NCI-H2081 treated with DMSO at 0.1 percent for 48 hours (cell line): Measurements from ENCODE around the gene MIPEP.

Experiments used
- DNase-seq: peaks from one replicate; lab custom pipeline; 2025; lab: John Stamatoyannopoulos, UW

Gene MIPEP

DNA sequence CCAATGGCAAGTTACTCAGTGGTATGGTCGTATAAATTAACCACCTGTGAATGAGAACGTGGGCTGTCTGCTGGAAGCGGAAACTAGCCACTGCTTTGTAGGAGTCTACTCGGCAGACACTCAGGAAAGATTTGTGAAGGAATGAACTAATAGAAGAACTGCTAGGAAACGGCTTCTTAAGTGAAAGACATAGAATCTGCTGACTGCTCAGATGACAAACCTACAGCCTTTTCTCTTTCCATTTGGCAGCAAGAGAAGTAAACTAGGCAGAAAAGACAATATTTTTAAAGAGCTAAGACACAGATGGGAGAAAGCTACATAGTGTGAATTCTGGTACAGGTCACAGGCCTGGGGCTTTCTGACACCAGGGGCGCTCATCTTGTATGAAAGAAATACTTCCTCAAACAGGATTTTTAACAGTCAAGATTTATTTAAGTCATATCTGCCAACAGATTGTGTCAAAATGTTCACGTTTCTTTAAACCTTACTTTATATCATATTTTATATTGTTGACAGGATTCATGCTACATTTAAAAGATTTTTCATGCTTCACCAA lies 78.4 kb downstream of the MIPEP start:
- DNase-seq: no peak

DNA sequence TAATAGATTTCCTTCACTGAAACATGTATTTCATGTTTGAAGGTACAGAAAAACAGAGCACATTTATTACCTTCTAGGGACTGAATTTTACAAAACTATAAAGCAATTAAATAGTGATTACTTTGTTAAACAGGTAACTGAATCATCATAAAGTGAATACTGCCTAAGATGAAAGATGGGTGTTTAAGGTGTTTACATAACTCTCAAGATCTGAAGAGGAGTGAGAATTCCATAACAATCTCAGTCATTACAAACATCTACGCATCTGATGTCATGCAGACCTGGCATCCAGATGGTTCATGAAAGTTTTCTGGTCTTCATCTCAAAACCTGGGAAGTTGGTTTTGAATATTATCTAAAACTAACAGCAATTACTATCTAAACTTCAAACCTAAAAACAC lies 80.4 kb downstream of the MIPEP start:
- no peak for DNase-seq

DNA sequence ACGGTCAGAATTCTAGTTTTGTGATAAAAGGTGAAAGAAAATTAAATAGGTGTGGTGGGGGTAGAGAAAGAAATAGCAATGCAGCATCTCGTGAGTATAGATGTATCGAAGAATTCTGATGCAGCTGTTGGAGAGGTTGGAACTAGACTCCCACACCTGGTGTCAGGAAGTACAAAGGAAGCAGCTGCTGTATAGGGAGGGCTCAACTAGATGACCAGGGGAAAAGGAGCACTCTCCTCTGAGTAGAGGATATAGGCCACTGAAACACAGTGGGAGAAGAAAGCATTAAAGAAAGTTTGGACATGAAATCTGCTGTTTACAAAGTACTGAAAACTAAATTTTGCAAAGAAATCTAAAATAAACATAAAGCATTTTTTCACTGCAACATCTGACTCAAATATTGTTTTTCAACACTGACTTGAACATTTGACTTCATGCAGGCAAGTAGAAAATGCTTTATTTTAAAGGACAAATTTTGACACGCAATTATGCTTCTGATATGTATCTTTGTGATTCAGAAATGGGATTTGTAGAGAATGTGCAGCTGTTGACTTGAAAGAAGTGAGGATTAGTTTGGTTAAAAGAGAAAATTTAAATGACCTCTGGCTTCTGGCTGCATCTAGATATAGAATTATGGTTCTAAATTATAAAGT lies 82.2 kb downstream of the MIPEP start:
- no peak for DNase-seq

DNA sequence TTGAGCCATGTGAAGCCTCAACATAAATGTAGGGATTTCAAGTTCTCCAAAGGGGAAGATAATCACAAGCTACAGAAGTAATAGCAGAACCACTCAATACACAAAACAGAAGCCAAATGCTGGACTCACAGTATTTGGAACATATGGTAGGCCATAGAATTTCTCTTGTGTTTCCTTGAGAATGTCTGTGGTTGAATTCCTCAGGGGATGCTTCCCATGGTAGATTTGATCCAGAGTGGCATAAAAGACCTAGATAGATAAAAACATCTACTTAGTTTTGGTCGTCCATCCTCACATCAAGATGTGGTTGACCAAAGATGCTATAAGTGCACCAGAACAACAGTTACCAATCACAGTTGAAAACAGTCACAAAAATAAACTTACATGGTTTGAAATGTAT lies 83.4 kb downstream of the MIPEP start:
- no peak for DNase-seq

DNA sequence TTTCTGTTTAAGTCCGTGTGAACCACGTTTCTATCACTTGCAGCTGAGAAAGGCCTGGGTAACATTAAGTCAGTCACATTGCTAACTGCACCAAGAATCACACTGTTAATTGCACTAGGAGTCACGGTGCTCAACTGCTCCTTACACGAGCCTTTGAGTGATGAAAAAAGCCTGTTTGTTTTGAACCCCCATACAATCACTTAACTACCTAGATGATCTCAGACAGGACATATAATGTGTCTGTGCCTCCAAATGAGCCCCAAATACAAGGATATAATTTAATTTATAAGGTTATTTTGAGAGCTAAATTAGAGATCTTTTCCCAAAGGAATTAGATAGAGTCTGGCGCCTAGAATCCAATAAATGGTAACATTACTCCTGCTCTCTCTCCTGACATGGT lies 84.1 kb downstream of the MIPEP start:
- DNase-seq: no peak

DNA sequence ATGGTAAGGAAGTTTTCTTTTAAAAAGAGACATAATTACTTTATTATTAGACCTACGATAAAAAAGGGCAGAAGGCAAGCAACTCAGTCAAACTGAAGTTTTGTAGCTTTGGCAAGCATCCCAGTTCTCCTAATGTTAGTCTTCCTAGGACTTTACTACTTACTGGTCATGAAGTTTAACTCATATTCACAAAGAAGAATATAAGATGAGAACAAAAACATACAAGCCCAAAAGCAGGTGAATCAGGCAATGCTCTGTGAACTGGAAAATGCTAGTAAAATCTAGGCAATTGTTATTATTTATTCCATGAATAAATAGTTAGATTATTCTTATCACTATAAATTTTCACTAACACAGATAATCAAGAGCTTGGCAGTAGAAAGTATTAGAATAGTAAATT lies 85.0 kb downstream of the MIPEP start:
- DNase-seq: no peak

DNA sequence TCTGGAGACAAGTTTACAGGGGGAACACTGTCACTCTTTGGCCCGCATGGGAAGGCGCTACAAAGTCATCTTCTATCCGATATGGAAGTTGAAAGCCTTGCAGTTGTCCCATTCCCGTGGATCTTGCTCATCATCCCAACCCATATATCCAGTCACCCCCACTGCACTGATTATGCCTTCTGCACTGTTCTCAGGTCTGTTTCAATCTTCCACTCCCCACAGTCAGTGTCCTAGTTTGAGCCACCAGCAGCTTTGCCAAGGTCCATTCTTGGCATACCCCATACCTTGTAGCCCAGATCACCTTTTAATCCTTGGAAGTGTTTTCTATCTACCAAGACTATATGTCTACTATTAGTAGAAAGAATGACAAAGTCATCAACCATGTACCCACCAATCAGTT lies 88.1 kb downstream of the MIPEP start:
- DNase-seq: no peak

DNA sequence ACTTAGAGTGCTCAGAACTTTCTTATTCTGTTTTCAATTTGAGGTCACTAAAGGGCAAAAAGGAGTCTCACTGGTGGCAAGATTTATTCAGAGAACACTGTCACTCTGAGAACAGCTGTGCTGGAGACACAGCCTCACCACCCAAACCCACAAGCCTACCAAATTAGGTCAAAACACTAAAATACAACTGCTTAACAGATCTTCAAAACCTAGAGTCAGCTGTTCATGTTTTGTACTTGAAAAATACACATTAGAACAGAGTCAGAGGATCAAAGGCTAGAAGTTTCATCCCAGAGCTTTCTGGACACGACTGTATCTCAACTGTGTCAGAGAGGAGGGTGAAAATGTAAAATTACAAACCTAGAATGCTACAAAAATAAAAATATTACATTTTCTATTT lies 89.3 kb downstream of the MIPEP start:
- no peak for DNase-seq

DNA sequence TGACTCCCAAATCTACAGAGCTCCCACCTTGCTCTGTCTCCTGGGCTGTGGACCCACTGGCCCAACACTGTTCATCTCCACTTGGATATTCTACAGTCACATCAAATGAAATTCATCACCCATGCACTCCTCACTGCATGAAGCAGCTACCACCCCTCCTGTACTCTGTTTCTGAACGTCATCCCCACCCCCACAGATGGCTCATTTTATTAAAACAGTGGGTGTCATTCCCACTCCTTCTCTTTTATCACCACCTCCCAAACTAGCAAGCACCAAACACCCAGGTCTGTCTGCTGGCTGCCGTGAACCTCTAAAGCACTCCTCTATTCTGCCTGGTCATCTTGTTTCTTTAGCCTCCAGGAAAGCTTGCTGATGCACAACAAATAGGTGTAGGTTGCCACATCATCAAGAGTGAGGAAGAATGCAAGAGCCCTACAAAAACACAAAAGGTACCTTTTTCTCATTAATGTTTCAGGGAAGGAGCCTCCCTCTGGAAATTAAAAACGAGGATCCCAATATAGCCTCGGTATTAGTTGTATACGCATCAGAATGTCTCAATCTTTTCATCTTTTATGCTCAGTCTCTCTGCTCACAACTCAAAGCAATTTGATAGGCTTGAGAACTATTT lies 91.8 kb downstream of the MIPEP start:
- DNase-seq: no peak

DNA sequence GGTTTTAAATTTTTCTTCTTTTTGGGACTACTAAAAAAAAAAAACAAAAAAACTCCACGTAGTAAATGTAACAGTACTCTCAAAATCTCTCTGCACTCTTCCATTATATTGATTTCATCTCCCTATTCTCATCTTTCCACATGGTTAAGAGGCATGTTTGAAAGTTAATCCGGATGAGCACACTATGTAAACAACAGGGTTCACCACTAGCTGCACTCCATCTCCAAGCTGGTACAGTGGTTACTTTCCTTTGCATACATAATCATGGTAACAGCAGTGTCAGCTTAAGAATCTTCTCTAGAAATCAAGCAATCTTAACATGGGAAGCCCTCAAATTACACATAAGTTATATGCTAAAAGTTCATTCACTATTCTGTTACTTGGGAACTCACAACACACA lies 92.6 kb downstream of the MIPEP start:
- no peak for DNase-seq

DNA sequence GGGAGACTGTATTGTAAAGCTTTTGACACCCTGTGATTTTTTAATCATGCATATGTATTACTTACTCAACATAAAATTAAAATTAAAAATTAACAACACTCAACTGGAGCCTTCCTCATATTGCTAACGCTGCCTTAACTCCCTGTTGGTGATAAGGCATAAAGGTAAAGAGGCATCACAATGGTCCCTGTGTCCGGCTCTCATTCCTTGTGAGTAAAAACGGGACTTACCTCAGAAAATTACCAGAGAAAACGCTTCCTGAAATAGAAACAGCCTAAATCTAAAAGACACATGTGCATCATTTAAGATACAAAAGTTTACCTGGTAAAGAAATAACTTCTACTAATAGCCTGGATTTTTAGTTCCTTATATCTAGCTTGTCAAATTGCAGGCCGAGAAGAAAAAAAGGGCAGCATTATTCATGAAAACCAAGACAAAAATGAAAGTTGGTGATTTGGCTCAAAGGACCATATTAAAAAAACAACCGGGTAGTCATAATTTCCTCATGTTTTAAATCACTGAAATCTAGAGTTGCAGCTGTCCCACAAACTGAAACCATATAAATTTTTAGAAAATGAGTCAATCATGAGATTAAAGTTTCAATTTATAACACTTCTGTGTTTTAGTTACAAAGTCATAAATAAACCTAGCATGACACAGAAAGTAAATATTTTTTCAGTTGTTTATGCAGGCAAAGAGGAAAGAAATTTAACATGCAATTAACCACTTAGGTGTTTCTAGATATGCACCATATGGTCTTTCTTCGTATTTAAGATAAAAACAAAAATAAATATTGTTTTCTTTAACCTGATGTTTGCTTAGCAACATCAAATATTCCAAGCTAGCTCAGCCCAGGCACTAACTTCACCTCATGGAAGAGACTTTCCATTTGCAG lies 94.7 kb downstream of the MIPEP start:
- no peak for DNase-seq

DNA sequence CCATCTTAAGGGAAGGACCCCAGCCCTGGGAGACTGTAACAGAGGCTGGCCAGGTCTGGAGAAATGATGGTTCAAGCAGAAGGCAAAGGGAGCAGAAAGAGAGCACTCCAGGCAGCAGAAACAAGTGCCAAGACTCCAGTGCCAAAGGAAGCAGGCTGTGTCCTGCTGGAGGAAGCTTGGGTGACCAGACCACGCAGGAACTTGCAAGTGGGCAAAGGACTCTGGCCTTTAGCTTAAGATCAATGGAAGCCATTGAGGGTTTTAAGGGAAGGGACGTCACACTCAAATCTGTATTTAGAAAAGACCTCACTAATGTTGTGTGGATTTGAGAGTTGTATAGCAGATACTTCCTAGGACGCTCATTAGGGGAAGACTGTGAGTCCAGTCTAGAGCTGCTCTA lies 95.5 kb downstream of the MIPEP start:
- DNase-seq: no peak

DNA sequence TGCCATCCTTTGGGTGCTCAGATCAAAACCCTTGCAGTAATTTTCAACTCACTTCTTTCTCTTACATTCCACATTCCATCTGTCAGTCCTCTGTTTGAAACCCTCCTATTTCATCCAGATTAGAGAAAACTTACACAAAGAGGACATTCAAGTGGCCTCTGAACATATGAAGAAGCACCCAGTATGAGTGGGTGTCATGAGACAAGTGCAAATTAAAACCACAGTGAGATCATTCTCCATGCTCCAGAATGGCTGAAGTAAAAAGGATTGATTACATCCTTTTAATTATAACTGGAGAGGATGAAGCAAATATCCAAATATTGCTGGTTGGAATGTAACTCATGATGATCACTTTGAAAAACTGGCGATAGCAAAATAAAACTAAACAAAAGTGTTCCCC lies 96.5 kb downstream of the MIPEP start:
- DNase-seq: no peak

DNA sequence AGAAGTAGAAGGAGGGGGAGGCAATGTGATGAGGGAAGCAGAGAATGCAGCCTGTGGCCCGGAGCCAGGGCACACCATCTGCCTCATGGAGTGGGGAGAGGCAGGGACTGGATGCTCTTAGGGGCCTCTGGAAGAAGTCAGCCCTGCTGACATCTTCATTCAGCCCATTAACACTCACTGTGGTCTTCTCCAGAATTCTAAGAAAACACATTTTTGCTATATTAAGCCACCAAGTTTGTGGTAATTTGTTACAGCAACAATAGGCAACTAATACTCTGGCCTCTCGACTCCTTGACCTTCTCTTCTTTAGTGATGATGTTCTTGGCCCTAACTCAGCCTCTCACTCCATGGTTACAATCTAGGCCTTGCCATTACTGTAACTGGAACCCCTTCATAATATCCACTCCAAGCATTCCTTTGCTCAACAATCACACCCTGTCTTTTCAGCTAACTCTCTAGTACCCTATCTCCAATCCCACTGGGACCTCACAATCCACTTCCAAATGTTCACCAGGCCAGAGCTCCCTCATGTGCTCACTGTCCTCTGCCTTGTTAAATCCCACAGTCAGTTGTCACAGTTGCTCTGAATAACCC lies 98.5 kb downstream of the MIPEP start:
- DNase-seq: no peak

DNA sequence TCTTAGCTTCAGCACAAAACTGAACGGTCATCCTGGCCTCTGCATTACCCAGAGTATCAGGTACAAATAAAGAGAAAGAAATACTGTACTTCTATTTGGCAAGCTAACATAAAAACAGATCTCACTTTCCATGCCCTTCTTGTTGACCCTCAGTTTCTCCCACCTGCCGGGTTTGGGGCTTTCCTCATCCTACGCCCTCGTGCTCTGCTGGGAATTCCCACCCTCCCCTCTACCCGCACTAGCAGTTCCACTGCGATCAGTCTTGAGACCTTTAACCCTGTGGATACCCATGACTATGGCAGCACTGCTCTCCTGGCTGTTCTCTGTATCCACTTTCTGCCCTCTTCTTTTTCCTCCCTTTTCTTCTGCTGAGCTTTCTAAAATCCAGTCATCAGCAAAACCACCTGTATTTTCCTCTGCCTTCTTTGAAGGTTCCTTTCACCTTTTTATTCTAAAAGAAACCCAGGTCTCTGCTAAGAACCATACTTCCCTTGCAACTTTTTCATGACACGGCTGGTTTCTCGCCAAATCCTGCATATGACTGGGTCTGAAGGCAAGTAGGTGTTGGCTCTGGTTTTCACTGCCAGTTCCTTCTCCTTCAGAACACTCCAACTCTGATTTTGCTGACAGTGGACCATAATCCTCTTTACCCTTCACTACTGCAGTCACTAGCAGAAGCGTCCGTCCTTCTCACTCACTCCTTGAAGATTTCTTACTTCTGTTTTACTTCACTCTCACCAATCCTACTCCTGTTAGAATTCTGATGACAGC lies 99.4 kb downstream of the MIPEP start:
- no peak for DNase-seq

DNA sequence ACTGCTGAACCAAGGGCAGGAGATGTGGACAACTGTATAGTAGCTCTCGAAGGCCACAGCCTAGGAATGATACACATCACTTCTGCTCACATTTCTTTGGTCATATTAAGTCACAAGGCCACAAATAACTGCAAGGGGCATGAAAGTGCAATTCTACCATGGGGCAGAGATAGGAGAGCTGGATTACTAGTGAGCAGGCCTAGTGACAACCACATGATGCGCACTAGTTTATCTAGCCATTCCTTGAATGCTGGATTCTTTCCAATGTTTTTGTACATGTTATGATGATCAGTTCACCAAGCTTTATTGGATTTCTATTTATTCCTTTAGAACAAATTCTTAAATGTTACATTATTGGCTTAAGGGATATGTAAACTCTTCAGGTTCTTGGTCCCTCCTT lies 100.7 kb downstream of the MIPEP start:
- DNase-seq: no peak

DNA sequence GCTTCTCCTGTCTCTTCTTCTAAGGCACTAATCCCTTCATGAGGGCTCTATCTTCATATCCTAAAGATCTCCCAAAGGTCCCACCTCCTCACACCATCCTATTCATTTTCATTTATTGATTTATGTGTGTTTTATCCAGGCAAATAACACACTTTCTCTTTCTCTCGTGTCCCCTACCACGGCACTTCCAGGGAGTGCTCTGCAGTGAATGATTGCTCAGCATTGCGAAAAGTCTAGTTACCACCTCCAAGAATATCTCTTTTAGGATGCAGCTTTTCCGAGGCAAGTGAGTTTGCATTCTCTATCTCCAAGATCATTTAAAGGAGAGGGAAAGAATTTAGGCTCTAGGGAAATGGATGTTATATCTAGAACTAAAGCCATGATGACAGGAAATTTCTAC lies 101.7 kb downstream of the MIPEP start:
- no peak for DNase-seq

DNA sequence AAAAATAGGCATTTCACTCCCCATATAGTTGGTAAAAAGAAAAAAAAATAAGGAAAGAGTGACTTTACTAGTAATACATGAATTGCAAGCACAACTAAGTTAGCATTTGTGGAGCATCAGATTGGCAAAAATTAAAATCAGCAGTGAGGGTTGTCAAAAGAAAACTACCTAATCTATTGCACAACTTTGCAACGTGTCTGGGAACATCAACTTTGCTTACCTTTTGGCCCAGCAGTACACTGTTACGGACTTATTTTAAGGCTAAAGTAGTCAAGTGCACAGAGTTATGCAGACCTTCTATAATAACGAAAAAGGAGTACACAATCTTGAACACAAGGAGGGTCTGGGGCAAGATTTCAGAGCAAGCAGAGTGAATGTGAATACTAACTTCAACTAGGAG lies 102.6 kb downstream of the MIPEP start:
- no peak for DNase-seq

DNA sequence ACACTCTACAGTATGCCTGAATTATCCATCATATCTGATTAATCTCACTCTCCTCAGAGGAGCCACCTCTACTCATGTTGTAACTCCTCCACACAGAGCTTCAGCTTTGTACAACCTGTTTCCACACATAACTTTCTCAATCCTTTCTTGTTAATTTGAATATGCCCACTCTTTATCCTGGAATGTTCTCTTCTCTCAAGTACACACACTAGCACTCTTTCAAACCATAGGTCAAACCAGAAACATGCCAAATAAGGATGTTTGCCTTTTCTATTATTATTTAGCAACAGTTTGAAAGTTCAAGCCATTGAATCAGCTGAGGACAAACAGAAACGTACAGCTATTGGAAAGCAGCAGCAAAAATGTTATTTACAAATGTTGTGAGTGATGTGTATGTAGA lies 110.3 kb downstream of the MIPEP start:
- no peak for DNase-seq

DNA sequence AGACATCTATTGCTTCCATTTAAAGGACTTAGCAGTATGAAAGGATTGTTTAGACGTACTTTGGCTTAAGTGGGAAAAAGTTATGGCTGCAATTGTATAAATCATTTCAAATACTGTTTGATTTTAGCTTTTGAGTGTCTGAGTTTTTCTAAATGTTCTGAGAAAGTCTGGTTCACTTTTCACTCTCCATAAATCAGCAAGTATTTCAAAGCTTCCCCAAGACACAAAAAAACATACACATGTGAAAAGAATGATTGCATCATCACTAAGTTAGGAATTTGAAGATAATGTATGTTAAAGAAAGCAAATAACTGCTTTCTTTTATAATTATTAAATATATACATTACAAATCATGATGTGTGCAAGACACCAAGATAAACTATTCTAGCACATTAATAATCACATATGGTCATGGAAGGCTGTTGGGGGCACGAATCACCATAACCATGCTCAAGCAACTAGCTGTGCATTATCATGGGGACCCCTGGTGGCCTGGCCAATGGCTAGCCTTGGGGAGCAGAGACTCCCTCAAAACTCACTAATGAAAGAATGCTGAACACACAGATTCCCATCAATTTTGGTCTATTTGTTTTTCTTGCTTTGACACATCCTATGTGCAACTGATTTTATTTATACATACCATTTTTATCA lies 111.1 kb downstream of the MIPEP start:
- no peak for DNase-seq

DNA sequence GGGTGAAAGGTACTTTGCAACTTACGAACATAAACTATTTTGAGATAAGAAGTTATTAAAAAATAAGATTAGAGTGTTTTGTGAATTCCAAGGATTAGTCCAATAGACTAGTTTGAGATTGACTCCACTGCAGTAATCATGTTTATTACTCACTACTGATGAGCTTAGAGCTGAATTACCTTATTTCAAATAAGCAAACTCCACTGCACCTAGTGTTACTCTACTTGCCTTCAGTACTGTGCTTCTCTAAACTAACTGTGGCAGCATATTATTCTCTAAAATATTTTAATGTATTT lies 111.7 kb downstream of the MIPEP start:
- no peak for DNase-seq
